GM12878 (cell line): ENCODE measurements around the gene SVIP. TPM values are rescaled to one million over a fixed set of nuclear protein-coding genes. Genes with fewer than 3 reads are reported as not detected.

Experiments used
- CBFB ChIP-seq: IDR thresholded peaks from 2 replicates; pipeline ENCODE4 v1.6.1; 2016; ENCODE audit warnings: antibody characterized with exemption, low read depth
- CBX3 ChIP-seq: fragments of 200-600 bp; sonication (generic); IDR thresholded peaks from 2 replicates; pipeline ENCODE4 v1.6.1; 2016; ENCODE audit warnings: low read depth, borderline replicate concordance
- CREB1 ChIP-seq: IDR thresholded peaks from 2 replicates; pipeline ENCODE4 v1.6.1; 2012; ENCODE audit warnings: low read depth, mild to moderate bottlenecking, inconsistent platforms
- EZH2 ChIP-seq: IDR thresholded peaks from 2 replicates; pipeline ENCODE4 v1.6.1; 2012; ENCODE audit warnings: low read depth, mild to moderate bottlenecking, control low read depth, inconsistent platforms, low read length, borderline replicate concordance; ENCODE audit not compliant: control insufficient read depth
- FOXK2 ChIP-seq: fragments of 450-650 bp; IDR thresholded peaks from 2 replicates; pipeline ENCODE4 v1.6.1; 2017; ENCODE audit warnings: mild to moderate bottlenecking, moderate library complexity
- FOXM1 ChIP-seq: IDR thresholded peaks from 2 replicates; pipeline ENCODE4 v1.6.1; 2012; ENCODE audit warnings: low read depth, mild to moderate bottlenecking, inconsistent platforms, low read length, moderate library complexity
- GABPA ChIP-seq: IDR thresholded peaks from 2 replicates; pipeline ENCODE4 v1.6.1; 2014; ENCODE audit warnings: antibody characterized with exemption, low read depth, mild to moderate bottlenecking, inconsistent platforms
- HDAC2 ChIP-seq: fragments of 200-600 bp; sonication (generic); IDR thresholded peaks from 2 replicates; pipeline ENCODE4 v1.6.1; 2017
- HDAC6 ChIP-seq: fragments of 200-600 bp; sonication (generic); IDR thresholded peaks from one replicate; pipeline ENCODE4 v1.8.0; 2017; ENCODE audit warnings: antibody characterized with exemption; ENCODE audit not compliant: unreplicated experiment
- IKZF2 ChIP-seq, 2 experiments: fragments of 450-650 bp; IDR thresholded peaks; 2 replicates each; pipeline ENCODE4 v1.6.1; 2017; ENCODE audit warnings: mild to moderate bottlenecking in 2 of 2, moderate library complexity in 2 of 2
- MEF2B ChIP-seq: fragments of 450-650 bp; IDR thresholded peaks from 2 replicates; pipeline ENCODE4 v1.6.1; 2018; ENCODE audit warnings: mild to moderate bottlenecking, moderate library complexity; ENCODE audit not compliant: partially characterized antibody, poor library complexity, severe bottlenecking
- MTA3 ChIP-seq: IDR thresholded peaks from 2 replicates; pipeline ENCODE4 v1.6.1; 2012; ENCODE audit warnings: low read length, inconsistent platforms, borderline replicate concordance
- NRF1 ChIP-seq: conservative IDR thresholded peaks from 2 replicates; pipeline ENCODE4 v1.6.1; 2011; ENCODE audit warnings: mild to moderate bottlenecking, low read depth, low read length, improper control_type of control experiment
- RAD21 ChIP-seq: IDR thresholded peaks from 2 replicates; pipeline ENCODE4 v1.6.1; 2011; ENCODE audit warnings: mild to moderate bottlenecking, low read depth, low read length, moderate library complexity; ENCODE audit not compliant: insufficient read depth
- SMAD1 ChIP-seq: fragments of 450-650 bp; IDR thresholded peaks from 2 replicates; pipeline ENCODE4 v1.6.1; 2018; ENCODE audit warnings: mild to moderate bottlenecking, low read depth; ENCODE audit not compliant: partially characterized antibody
- TCF3 ChIP-seq: IDR thresholded peaks from 2 replicates; pipeline ENCODE4 v1.6.1; 2012; ENCODE audit warnings: low read depth, mild to moderate bottlenecking, low read length, borderline replicate concordance; ENCODE audit not compliant: insufficient read depth
- polyA plus RNA-seq, 11 experiments: library from polyadenylated mRNA; depleted of rRNA in 4 of 11; unstranded in 6 of 11; stranded (reverse) in 5 of 11; fragments of >200 nt; fragmentation: Nextera tagmentation in 4 of 11; fragmentation: Illumina TruSeq in 1 of 11; extraction: Ambion mirVana in 4 of 11; extraction: Trizol in 1 of 11; gene quantifications; 1 replicate in 1 of 11; 2 replicates in 10 of 11; pipeline versions ENCODE4 v1.2.1 to v1.2.3, GENCODE V29; 2011 to 2016; ENCODE audit warnings: inconsistent platforms in 2 of 11, missing spikeins in 2 of 11, low read depth in 1 of 11
- total RNA-seq, 4 experiments: library from RNA; depleted of rRNA in 3 of 4; stranded (reverse); fragments of >200 nt in 3 of 4; fragmentation: Illumina TruSeq in 1 of 4; extraction: Trizol in 1 of 4; gene quantifications; 2 replicates each; pipeline versions ENCODE4 v1.2.1 to v1.2.3, GENCODE V29; 2013 to 2021
- TF ChIP-seq, protein P1 (sequence below): fragments of 450-650 bp; IDR thresholded peaks from 2 replicates; pipeline ENCODE4 v1.6.1; 2016; ENCODE audit warnings: mild to moderate bottlenecking
- TF ChIP-seq, protein P2 (sequence below): IDR thresholded peaks from 2 replicates; pipeline ENCODE4 v1.6.1; 2011; ENCODE audit warnings: low read depth, mild to moderate bottlenecking, low read length, moderate library complexity, borderline replicate concordance; ENCODE audit errors: extremely low read depth
- TF ChIP-seq, protein P3 (sequence below): fragments of 450-650 bp; IDR thresholded peaks from 2 replicates; pipeline ENCODE4 v1.6.1; 2017; ENCODE audit warnings: borderline replicate concordance
- TF ChIP-seq, protein P4 (sequence below): fragments of 450-650 bp; IDR thresholded peaks from 2 replicates; pipeline ENCODE4 v1.6.1; 2016; ENCODE audit warnings: mild to moderate bottlenecking

SVIP gene
- total and polyA plus RNA-seq, 10 of the 15 experiments (the other 5 are each of a cell fraction or from before 2014, with no cell fraction given) = 17.8 to 78.0 (median 55.4) TPM

DNA sequence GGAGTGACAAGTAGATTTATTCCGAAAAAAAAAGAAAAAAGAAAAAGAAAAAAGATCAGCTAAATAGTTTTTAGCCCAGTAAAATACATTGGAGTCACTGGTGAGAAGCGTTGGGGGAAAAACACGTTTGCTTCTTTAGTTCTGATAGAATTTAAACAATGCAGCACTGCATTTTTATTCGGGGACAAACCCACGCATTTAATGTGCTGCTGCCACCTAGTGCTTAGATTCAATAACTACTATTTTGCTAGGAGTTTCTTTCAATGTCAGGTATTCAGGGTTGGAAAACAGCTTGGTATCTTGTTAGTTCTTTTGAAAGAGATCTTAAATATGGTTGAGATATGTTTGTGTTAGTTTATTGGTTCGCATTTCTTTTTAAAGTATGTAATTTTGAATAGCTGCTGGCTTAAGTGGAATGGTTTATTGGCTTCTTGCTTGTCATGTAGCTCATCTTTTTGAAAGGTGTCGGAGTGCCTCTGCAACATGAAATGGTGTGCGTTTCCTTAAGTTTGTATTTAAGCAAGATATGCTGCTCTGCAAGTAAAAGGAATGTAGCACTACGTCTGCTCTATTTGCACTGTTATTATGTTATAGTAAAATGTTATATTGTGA, 41.9 kb downstream of the SVIP start (continued):
- TF ChIP-seq TCF3 (no peak), MEF2B (no peak), IKZF2 (IDR thresholded peaks at IDR 0.05) (no peak), CBX3 (no peak), HDAC2 (no peak), RAD21 (peak; percentile 90), GABPA (no peak), CREB1 (no peak), CBFB (no peak), HDAC6 (no peak), MTA3 (no peak), EZH2 (no peak), FOXK2 (no peak), SMAD1 (no peak), NRF1 (no peak), FOXM1 (0 out of 2 replicates have a peak, but pooled peaks have one; percentile 18)
- TF ChIP-seq, protein P1, sequence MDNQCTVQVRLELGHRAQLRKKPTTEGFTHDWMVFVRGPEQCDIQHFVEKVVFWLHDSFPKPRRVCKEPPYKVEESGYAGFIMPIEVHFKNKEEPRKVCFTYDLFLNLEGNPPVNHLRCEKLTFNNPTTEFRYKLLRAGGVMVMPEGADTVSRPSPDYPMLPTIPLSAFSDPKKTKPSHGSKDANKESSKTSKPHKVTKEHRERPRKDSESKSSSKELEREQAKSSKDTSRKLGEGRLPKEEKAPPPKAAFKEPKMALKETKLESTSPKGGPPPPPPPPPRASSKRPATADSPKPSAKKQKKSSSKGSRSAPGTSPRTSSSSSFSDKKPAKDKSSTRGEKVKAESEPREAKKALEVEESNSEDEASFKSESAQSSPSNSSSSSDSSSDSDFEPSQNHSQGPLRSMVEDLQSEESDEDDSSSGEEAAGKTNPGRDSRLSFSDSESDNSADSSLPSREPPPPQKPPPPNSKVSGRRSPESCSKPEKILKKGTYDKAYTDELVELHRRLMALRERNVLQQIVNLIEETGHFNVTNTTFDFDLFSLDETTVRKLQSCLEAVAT = no peak
- TF ChIP-seq, protein P2, sequence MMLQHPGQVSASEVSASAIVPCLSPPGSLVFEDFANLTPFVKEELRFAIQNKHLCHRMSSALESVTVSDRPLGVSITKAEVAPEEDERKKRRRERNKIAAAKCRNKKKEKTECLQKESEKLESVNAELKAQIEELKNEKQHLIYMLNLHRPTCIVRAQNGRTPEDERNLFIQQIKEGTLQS = no peak
- TF ChIP-seq, protein P3, sequence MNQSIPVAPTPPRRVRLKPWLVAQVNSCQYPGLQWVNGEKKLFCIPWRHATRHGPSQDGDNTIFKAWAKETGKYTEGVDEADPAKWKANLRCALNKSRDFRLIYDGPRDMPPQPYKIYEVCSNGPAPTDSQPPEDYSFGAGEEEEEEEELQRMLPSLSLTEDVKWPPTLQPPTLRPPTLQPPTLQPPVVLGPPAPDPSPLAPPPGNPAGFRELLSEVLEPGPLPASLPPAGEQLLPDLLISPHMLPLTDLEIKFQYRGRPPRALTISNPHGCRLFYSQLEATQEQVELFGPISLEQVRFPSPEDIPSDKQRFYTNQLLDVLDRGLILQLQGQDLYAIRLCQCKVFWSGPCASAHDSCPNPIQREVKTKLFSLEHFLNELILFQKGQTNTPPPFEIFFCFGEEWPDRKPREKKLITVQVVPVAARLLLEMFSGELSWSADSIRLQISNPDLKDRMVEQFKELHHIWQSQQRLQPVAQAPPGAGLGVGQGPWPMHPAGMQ = no peak
- TF ChIP-seq, protein P4, sequence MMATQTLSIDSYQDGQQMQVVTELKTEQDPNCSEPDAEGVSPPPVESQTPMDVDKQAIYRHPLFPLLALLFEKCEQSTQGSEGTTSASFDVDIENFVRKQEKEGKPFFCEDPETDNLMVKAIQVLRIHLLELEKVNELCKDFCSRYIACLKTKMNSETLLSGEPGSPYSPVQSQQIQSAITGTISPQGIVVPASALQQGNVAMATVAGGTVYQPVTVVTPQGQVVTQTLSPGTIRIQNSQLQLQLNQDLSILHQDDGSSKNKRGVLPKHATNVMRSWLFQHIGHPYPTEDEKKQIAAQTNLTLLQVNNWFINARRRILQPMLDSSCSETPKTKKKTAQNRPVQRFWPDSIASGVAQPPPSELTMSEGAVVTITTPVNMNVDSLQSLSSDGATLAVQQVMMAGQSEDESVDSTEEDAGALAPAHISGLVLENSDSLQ = no peak
